D721Med (cell line): ENCODE results near the gene PHF21A.

Source experiments
- DNase-seq: peaks from one replicate; pipeline ENCODE4 v3.0.0; 2011; ENCODE audit warnings: low spot score; ENCODE audit not compliant: insufficient read length
- FAIRE-seq: peaks from 2 replicates; lab custom pipeline; 2011; peaks lifted over from hg19 to GRCh38; lab: Jason Lieb, UNC
- CTCF ChIP-seq: IDR thresholded peaks from 2 replicates; pipeline ENCODE4 v1.5.1; 2012; ENCODE audit warnings: mild to moderate bottlenecking, control low read depth; ENCODE audit not compliant: insufficient read depth; ENCODE audit errors: missing control alignments

PHF21A gene

GRCh38 chr11:45917623-45918330, 203.5 kb downstream of the PHF21A start, which contains the start of gene PEX16:
TSS of gene PEX16 (minus strand) at chr11:45917877. CDS start at chr11:45917811, 66 bp downstream.
- no peak for TF ChIP-seq CTCF
- FAIRE-seq: no peak
- DNase-seq: peak; percentile 93

GRCh38 chr11:45917286-45917622, 204.0 kb downstream of the PHF21A start:
- FAIRE-seq: no peak

GRCh38 chr11:45915446-45915845, 205.8 kb downstream of the PHF21A start:
- TF ChIP-seq CTCF: no peak
- FAIRE-seq: no peak
- no peak for DNase-seq

More at GRCh38 chr11:45917286-45917622, 204.0 kb downstream of the PHF21A start:
- DNase-seq: no peak
- no peak for TF ChIP-seq CTCF

GRCh38 chr11:45913942-45914635, 207.2 kb downstream of the PHF21A start:
- DNase-seq (no peak), FAIRE-seq (no peak)
- TF ChIP-seq CTCF: no peak

GRCh38 chr11:45913514-45913913, 207.7 kb downstream of the PHF21A start:
- DNase-seq (no peak), FAIRE-seq (no peak)
- TF ChIP-seq CTCF: no peak

- TF ChIP-seq CTCF: no peak
- FAIRE-seq (no peak), DNase-seq (no peak)
Observed at GRCh38 chr11:45910623-45911022, 210.6 kb downstream of the PHF21A start.
